Skin of body (tissue), 2 donors: ENCODE data around the gene SALL1. TPM values are rescaled to one million over a fixed set of nuclear protein-coding genes. Genes with fewer than 3 reads are reported as not detected.

Source experiments
- DNase-seq: peaks from one replicate; lab custom pipeline; 2025; lab: John Stamatoyannopoulos, UW
- total RNA-seq: library from RNA; depleted of rRNA; stranded (reverse); fragments of >200 nt; gene quantifications from one replicate; pipeline ENCODE4 v1.2.3, GENCODE V29; 2014

The SALL1 gene
- total RNA-seq, result not detected

DNA sequence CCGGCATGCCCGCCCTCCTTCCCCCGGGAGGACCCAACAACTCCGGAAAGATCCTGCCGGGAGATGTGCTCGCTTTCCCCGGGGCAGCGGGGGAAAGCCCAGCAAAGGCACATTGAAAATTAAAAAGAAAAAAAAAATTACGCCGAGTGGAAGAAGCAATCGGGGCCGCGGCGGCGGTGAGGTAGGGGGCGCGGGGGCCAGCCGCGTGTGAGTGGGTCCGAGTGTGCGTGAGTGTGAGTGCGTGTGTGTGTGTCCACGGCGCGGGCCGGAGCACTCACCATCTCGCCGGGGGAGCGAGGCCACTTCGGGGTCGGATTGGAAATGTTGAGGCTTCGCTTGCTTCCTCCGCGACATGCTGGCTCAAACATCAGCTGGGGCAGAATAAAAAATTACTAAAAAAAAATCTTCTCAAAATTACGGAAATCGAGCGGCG lies at the start of gene SALL1:
TSS of gene SALL1 (minus strand) at position 383 of the 433 bp plus-strand sequence. CDS start at position 354, 29 bp downstream.
- DNase-seq, result no peak

DNA sequence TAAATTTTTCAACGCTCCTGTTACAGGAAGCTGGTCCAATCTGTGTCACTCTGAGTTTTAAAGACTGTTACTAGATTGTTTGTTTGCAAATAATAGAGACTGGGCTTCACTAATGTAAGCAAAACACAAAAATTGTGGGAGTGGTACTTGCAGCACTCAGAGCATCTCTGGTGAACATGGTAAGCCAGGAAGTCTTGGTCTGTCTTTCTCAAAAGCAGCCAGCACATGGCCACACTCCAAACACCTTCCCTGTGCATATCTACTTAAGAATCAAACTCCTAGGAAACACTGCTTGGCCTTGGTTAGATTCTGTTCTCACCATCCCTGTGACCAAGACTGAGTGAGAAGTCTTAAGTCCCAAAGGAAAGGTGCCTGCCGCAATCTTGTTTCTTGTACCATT lies 49.7 kb upstream of the SALL1 start:
- DNase-seq, result no peak

DNA sequence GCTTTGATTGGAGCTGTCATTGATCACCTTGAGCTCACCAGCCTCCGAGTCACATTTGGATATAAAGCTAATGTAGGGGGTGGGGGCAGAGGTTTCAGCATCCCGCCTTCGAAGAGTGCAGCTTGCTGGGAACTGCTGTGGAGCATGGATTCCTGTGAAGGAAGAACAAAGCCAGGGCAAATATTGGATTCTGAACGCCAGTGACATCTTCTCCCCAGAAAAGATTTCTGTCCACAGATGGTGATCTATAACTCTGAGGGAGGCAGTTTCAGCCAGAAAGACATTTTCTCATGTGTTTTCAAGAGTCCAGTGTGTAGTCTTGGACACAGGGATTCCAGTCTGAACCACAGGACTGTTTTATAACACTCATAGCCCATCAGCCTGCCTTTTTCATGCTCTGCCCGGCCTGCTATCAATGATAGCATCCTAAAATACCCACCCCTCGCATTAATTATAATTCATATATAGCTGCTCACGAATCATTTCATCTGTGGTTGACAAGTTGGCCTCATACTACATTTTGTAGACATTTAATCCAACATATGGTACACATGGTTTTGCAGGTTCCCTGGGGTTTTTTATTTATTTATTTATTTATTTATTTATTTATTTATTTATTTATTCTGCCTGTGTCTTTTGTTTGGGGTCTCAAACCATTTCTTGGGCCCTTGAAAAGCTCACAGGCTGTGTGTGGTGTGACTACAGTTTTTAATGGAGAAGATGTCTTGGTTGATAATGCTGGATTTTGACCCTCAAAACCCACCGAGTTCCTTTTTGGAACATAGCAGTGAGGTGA lies 47.1 kb upstream of the SALL1 start:
- no peak for DNase-seq

DNA sequence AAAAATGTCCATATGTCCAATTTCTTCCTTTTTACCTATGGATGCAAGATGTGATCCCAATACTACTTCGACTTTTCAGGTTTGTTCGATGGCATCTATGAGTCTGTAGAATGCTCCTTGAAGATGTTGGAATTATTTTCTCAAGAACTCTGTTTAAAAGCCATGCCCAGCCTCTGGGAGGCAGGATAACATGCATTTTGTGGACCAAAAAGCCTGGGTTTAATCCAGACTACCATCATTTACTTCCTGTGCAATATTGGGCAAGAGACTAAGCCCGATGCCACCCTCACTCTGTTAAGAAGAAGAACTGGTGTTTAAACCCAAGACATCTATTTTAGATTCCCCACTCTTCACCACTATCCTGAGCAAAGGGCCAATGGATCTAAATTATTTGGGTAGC lies 42.8 kb upstream of the SALL1 start:
- DNase-seq, result no peak

DNA sequence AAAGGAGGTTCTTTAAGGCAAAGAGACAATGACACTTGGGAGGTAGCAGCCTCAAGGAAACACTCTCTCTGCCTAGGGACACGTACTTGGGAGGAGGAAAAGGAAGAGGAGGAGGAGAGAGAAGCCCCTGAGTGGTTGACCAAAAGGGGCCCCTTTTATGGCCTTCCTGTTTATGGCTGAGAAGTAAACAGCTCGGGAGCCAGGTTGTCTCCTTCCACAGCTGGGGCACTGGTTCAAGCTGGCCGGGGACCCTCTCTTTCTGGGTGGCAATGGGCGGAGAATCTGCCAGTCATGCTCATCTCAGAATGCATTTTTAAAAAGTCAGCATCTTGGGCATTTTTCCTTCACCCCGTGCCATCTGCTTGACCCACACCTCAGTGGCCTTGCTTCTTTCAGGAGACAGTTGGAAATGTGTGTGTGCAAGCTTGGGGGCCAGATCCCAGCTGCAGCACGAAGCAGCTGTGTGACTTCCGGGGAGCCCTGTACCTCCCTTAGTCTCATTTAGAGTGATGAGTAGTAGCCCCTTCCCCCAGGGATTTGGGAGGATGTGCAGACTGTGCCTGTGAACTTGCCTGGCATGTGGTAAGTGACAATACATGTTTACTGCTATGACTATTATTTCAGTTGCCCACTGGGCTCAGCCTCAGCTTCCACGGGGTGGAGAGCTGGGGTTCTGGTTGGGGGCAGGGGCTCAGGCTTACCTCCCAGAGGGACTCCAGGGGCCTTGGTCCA lies 33.8 kb upstream of the SALL1 start:
- DNase-seq, result no peak

DNA sequence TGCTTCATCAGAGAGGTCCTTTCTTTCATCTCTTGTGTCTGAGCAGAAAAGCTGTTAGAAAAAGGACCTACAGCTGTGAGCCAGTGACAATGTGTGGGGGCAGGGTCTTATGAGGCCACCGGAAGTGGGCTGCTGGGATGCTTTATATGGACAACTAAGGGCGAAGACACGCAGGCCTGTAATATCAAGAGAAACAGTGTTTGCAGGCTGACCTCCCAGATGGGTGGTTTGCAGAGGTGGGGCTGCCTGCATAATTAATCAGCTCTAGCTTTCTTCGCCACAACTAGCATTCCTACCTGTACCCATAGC lies 30.4 kb upstream of the SALL1 start:
- no peak for DNase-seq

DNA sequence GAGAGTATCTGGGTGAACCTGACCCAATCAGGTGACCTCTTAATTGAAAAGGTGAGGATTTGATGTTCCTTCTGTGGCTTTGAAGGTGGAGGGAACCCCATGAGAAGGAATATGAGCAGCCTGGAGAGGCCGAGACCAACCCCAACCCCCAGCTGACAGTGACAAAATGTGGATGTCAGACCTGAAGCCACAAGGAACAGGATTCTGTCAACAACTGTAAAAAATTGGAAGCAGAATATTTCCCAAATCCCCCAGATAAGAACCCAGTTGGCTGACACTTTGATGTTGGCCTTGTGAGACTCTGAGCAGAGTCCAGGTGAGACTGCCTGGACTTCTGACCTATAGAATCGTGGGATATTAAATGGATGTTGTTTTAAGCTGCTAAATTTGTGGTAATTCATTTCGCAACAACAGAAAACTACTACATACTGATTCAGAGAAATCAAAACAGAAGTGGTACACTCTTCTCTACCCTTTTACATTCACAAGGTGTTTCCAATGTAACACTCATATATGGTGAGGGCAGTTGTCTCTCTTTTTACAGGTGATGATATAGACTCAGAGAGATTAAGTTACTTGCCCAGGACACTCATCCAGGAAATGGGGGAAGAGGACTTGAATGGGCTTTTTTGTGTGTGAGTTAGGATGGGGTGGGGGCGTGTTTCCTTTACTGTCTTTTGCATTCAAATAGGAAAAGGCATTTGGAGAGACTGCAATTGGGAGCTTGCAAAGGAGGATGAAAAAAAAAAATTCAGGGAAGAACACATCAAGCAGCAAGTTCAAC lies 29.8 kb upstream of the SALL1 start:
- no peak for DNase-seq

DNA sequence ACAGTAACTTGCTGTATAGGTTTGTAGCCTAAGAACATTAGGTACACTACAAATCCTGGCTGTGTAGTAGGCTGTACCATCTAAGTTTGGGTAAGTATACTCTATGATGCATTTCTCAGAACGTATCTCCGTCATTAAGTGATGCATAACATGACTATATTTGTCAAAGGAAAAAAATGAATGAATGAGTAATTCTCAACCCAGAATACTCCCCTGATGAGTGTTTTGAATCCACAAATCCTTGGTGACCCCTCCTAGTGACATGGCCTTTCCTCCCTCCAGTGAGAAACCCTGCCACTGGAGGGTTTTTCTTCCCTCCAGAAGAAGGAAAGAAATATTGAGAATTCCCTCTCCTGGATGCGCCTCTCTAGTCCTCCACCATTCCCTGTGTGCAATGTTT lies 24.0 kb upstream of the SALL1 start:
- no peak for DNase-seq

DNA sequence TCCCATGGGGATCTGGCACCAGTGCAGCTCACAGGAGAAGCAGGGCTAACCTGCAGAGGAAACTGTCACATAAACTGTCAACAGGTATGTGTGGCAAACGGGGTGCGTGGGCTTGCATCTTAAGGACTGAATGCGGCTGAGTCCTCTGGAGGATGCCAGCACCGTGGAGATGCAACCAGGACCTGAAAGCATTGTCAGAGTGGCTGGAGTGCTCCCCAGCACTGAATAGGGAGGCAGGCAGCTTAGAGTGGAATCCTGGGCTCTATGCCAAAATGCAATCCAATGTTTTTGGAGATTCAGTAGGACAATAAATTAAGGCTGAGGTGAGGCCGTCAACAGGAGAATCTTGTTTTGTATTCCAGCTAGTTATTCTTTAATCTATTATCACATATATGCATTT lies 21.3 kb upstream of the SALL1 start:
- DNase-seq, result no peak

DNA sequence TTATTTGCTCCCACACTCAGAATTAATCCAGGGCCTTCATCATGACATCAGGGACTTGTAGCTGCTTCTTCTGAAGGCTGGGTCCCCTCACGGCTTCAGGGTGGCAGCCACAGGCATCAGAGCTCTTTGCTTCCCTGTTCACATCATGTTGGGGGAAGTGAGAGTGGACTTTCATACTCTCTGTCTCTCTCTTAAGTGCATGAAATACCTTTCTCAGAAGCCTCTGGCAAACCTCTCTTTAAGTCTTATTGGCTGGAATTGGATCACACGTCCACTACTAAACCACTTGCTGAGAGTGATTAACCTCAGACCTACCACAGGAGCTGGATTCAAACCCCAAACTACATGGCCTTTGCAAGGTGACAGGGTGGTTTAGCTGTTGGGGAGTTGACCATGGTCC lies 17.7 kb upstream of the SALL1 start:
- no peak for DNase-seq

DNA sequence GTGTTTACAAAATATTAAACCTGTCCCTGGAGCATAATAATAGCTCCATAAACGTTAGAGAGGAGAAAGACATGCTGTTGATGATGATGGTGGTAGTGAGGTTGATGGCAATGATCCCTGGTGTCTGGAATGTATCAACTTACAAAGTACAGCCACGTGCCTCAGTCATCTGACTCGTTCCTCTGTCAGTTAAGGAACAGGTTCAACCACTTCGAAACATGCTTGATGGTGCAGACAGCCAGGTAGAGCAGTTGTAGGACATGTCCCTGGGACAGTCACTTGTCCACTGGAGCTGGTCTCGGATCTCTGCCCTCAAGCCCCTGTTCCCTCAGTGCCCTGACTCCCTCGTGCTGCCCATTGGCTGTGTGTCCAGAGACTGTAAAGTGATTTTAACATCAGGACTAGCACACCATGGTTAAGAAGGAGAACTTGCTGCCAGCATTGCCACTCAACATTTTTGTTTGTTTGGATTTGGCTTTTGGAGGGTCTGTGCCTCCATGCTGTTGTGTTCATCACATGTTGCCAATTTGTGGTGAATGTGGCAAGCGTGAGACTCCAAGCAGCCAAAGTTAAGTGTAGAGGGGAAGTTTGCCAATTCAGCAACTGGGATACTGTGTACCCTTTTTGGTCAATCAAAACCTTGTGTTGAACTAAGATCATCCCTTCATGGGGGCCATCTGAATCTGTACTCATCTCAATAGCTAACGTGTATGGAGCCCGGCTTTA lies 16.3 kb upstream of the SALL1 start:
- DNase-seq, result no peak

DNA sequence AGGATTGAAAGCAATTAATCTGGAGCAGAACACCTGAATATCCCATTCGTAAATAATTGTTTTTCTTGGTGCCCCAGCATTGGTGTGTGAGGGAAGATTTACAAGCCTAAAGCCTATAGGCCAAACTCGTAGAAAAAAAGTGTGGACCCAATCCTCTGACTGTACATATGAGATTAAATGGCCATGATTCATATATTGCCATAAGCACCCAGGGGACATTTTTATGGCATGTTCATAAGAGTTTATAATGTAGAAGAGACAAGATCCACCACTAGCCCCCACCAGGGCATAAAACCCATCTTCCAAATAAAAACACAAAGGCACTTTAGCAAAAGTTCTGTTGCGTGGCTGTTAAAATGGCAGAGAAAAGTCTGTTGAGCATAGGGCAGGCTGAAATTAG lies 15.5 kb upstream of the SALL1 start:
- DNase-seq, result no peak

DNA sequence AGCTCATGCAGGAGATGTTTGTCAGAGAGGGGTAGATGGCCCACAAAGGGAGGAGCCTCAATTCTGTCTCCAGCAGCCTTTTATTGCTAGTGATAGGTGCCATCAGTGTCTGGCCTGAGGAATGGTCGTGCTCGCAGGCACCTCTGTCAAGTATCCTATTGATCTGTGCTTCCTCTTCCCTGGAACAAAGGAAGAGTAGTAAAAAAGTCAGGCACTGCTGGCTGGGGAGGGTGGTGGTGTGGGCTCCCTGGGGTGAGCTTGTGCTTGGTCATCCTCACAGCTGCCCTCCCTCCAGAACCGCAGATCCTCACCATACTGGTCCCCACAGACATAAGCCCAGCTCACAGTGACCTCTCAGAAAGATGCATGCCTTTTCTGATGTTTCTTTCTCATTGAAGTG lies 15.0 kb upstream of the SALL1 start:
- DNase-seq, result no peak

DNA sequence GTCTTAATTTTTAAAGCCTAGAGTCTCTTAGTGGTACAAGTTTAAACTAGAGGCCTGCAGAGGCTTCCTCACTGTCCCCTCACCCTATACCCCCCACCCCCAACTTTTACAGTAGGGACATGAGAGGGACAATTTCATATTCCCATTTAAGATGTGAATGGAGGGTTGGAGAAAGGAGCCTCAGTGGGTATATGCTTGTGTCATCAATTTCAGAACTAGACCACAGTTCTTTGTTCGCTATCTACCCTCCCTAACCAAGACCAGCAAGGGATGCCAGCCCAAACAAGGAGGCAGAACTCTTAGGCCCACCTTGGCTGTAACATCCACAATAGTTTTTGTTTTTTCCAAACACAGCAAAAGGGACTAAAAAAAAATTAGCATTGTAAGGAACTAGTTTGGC lies 14.0 kb upstream of the SALL1 start:
- DNase-seq, result no peak

DNA sequence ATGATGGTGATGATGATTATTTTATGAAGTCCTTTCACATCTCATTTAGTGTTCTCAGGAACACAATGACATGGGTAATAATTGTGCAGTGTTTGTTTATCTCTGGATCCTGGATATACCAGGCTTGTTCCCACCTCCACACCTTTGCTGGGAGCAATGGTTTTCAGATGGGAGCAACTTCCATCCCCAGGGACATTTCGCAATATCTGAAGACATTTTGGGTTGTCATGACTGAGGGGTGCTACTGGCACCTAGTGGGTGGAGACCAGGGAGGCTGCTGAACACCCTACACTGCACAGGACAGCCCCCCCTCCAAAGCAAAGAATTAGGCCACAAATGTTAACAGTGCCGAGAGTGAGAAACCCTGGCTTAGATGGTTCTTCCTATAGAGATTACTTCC lies 13.5 kb upstream of the SALL1 start:
- DNase-seq, result no peak

DNA sequence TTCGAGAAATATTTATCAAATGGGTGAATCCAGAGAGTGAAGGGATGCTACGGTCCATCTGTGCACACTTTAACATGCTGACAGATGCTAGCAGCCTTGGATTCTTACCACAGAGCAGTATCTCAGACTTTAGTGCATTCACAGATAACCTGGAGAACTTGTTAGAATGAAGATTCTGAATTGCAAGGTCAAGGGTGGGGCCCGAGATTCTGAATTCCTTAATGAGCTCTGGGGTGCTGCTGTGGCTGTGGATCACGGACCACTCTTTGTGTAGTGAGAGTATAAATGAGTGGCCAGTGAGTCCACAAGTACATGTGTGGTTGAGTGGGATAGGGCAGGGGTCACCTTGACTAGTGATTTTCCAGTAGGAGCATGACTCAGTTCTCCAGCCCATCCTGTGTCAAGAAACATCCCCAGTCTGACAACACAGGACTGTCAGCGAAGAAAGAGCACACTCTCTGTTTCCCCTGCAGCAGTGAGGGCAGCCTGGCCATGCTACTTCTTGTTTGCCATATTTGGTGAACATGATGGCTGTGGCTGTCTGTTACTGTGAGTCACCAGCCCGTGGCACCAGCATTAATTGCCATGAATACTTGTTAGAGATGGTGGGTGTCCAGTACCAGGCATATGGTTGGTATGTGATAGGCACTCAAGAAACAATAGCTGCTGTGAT lies 13.0 kb upstream of the SALL1 start:
- no peak for DNase-seq

DNA sequence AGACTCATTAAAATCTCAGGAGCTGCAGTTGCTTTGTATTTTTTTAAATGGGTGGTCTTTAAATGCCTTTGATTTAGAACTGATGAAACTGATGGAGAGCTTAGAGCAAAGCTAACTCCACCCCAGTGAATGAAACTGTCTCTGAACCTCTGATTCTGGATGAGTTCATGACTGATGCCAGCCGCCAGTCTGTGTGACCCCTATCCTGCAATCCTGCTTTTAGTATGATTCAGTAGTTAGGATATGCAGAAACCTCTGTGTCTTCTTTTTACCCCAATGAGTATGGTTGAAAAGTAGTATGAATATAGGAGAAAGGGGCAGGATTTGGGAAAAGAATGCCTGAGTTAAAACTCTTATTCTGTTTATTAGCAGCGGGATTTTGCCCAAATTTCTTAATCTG lies 12.3 kb upstream of the SALL1 start:
- DNase-seq, result no peak

DNA sequence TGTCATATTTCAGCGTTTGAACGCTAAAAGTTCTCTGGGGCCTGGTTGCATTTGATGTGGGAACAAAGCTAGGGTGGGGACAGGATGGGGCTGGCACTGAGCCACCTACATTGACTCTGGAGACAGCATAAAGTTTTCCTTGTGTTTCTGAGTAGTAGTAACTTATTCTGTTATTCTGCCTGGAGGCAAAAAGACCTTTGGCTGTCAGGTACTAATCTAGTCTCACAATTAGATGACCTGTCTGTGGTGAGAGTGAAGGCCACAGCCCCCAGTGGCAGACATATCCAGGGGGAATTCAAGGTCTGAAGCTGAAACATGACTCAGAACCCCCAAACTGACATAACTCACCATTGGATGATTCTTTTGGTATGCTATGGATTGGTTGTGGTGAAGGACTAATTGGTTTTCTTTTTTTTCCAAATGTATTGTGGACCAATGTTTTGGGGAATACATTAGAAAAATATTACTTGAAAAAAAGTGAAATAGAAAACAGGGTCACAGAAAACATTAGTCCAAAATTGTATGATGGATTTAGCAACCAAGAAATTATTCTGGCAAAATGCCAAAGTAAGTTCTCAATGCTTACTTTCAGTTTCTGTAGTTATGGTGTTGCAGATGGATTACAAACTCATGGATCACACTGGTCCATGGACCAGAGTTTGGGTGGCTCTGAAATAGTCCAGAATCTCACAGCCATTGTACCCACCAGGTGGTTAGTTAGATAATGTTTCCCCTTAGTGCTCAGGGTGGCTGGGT lies 10.5 kb upstream of the SALL1 start:
- no peak for DNase-seq

DNA sequence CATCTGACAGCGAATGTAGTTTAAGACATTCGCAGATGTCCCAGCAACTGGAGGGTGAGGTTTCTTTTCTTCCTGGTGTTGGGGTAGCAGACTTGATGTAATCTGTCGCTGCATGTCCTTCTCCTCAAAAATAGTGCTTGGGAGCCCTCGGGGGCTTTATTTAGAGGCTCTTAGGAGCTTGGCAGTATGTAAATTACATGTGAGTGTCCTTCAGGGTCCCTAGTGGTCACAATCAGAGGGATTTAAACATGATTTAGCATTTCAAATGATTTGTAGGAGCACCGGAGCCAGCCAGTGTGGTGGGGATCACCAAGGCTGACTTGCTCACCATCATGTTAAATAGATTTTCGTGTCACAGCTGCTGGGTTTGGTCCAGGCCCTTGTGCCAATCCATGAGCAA lies 8.8 kb upstream of the SALL1 start:
- no peak for DNase-seq

DNA sequence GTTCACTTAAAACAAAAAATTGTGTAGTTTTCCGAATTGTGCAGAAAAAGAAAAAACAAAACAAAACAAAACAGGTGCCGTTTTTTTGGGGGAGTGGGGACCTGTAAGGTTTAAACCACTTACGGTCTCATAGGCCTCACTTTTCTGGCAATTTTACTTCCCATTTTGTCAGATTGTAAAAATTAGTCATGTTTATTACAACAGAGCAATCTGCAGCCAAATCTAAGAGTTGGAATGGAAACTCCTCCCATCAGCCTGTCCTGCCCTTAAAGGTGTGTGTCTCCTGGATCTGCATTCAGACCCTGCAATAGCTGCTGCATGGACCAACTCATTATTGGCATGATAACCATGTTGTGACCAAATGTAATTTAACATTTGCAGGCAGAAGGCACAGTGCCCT lies 8.2 kb upstream of the SALL1 start:
- no peak for DNase-seq
